Testis (tissue), 3 donors: ENCODE measurements around the gene TTC28. TPM values are rescaled to one million over a fixed set of nuclear protein-coding genes. Genes with fewer than 3 reads are reported as not detected.

Source experiments
- DNase-seq: peaks from one replicate; pipeline ENCODE4 v3.0.0-alpha.2; 2019
- H3K27ac ChIP-seq, 2 donors: fragments of 200-600 bp; sonication (generic); one replicate each; pipeline ENCODE4 v1.5.1; 2019
- H3K27me3 ChIP-seq: fragments of 200-600 bp; sonication (generic); one replicate; pipeline ENCODE4 v1.5.1; 2019
- H3K36me3 ChIP-seq: fragments of 200-600 bp; sonication (generic); one replicate; pipeline ENCODE4 v1.5.1; 2017; ENCODE audit warnings: low read depth; ENCODE audit errors: missing control alignments
- H3K4me1 ChIP-seq: fragments of 200-600 bp; sonication (generic); one replicate; pipeline ENCODE4 v1.5.1; 2019
- H3K4me3 ChIP-seq, 2 donors: fragments of 200-600 bp; sonication (generic); one replicate each; pipeline ENCODE4 v1.5.1; 2017 to 2019
- H3K9me3 ChIP-seq: fragments of 200-600 bp; sonication (generic); one replicate; pipeline ENCODE4 v1.5.1; 2017
- CTCF ChIP-seq, 3 experiments: fragments of 450-650 bp in 2 of 3; fragments of 200-600 bp in 1 of 3; sonication (generic) in 1 of 3; IDR thresholded peaks; one replicate each; pipeline ENCODE4 v1.5.1; 2016 to 2019; ENCODE audit warnings: antibody characterized with exemption in 3 of 3, mild to moderate bottlenecking in 2 of 3, moderate library complexity in 1 of 3
- POLR2A ChIP-seq: fragments of 450-650 bp; IDR thresholded peaks from one replicate; pipeline ENCODE4 v1.6.1; 2017; ENCODE audit warnings: antibody characterized with exemption, mild to moderate bottlenecking, moderate library complexity
- WGBS, 2 donors: methylation state at CpG; one replicate each; pipeline ENCODE4 v1.1.5; 2018; 5-methylcytosine and 5-hydroxymethylcytosine counted together
- intact Hi-C: fragments of 100-400 bp; cut with DNase I; formaldehyde crosslinking; loops from one replicate; pipeline ENCODE4 v1.15.1; 2023; ENCODE audit warnings: low total_unique reads
- polyA plus RNA-seq: library from polyadenylated mRNA; stranded (reverse); fragments of 350-450 nt; fragmentation: Illumina TruSeq; extraction: RNeasy Lipid Tissue Mini Kit (QIAGEN cat#74804); gene quantifications from one replicate; pipeline ENCODE4 v1.2.3, GENCODE V29; 2014; ENCODE audit warnings: low read depth, low replicate concordance; ENCODE audit not compliant: insufficient read depth
- total RNA-seq, 2 donors: library from RNA; depleted of rRNA; stranded (reverse); fragments of >200 nt; gene quantifications; one replicate each; pipeline ENCODE4 v1.2.3, GENCODE V29; 2016

Gene TTC28
- total and polyA plus RNA-seq, 3 donors from 2014 or later: 29.4 to 121 (median 75.5) TPM

GRCh38 chr22:28002181-28002700 is 677.4 kb downstream of the TTC28 start:
- no peaks in the 10 kb centered on the region for H3K4me1 ChIP-seq
- H3K36me3 ChIP-seq: no peaks in the 10 kb centered on the region
- H3K27me3 ChIP-seq: no peaks in the 10 kb centered on the region
- no peaks in the 10 kb centered on the region for H3K9me3 ChIP-seq
- no peak for DNase-seq
- no peak overlapping the region for H3K27ac ChIP-seq
- WGBS, 2 donors: 93 to 97% methylated on average over 12 to 13 of the region's 13 CpGs
- TF ChIP-seq POLR2A (no peak), CTCF (IDR thresholded peaks at IDR 0.05) (no peak)
- H3K4me3 ChIP-seq: no peak overlapping the region
- intact Hi-C loops: no loop called here

- no peaks in the 10 kb centered on the region for H3K36me3 ChIP-seq
- H3K4me1 ChIP-seq: no peaks in the 10 kb centered on the region
- no peaks in the 10 kb centered on the region for H3K27me3 ChIP-seq
- DNase-seq: no peak
- H3K4me3 ChIP-seq: no peak overlapping the region
- H3K27ac ChIP-seq: no peak overlapping the region
- H3K9me3 ChIP-seq: no peaks in the 10 kb centered on the region
- WGBS, 2 donors: 92 to 95% methylated on average over 9 to 25 of the region's 25 CpGs
- intact Hi-C loops: no loop called here
- no peak for TF ChIP-seq CTCF (IDR thresholded peaks at IDR 0.05)
- TF ChIP-seq POLR2A: no peak
These were observed 678.3 kb downstream of the TTC28 start for GRCh38 chr22:28001171-28001835.

- Histone ChIP-seq H3K27me3 (no peaks in the 10 kb centered on the region), H3K9me3 (no peaks in the 10 kb centered on the region), H3K4me3 (no peak overlapping the region), H3K36me3 (no peaks in the 10 kb centered on the region), H3K4me1 (no peaks in the 10 kb centered on the region), H3K27ac (no peak overlapping the region)
- no peak for DNase-seq
- WGBS, 2 donors: 92% methylated on average over 9 of the region's 9 CpGs
- intact Hi-C loops: no loop called here
- TF ChIP-seq POLR2A (no peak), CTCF (IDR thresholded peaks at IDR 0.05) (no peak)
These were observed 679.3 kb downstream of the TTC28 start for GRCh38 chr22:28000361-28000760.

- Histone ChIP-seq H3K4me3 (no peak overlapping the region), H3K9me3 (no peaks in the 10 kb centered on the region), H3K27me3 (no peaks in the 10 kb centered on the region), H3K4me1 (no peaks in the 10 kb centered on the region), H3K27ac (no peak overlapping the region), H3K36me3 (no peaks in the 10 kb centered on the region)
- no peak for TF ChIP-seq CTCF (IDR thresholded peaks at IDR 0.05)
- TF ChIP-seq POLR2A: no peak
- DNase-seq: no peak
- intact Hi-C loops: no loop called here
- WGBS, 2 donors: 88 to 100% methylated on average over 5 to 6 of the region's 6 CpGs
These were observed 679.8 kb downstream of the TTC28 start for GRCh38 chr22:27999876-28000275.
